LNCaP clone FGC (cell line): Measurements from ENCODE around the gene ST6GALNAC3.

Experiments used
- DNase-seq: peaks from one replicate; pipeline ENCODE4 v3.0.0-alpha.2; 2011; ENCODE audit warnings: low read depth
- H3K4me3 ChIP-seq: 2 replicates; pipeline ENCODE4 v1.5.1; 2011; ENCODE audit warnings: mild to moderate bottlenecking, low read depth, low read length, control low read depth
- CTCF ChIP-seq: IDR thresholded peaks from 2 replicates; pipeline ENCODE4 v1.5.1; 2012; ENCODE audit warnings: mild to moderate bottlenecking; ENCODE audit not compliant: control insufficient read depth, insufficient read depth; ENCODE audit errors: extremely low read depth

ST6GALNAC3 gene

GRCh38 chr1:76620371-76620770, 545.8 kb downstream of the ST6GALNAC3 start:
- no peak overlapping the region for H3K4me3 ChIP-seq
- TF ChIP-seq CTCF = no peak
- DNase-seq = no peak

- no peak for TF ChIP-seq CTCF
- no peak for DNase-seq
- no peak overlapping the region for H3K4me3 ChIP-seq
Measured at GRCh38 chr1:76622774-76623528, 548.4 kb downstream of the ST6GALNAC3 start.

GRCh38 chr1:76625886-76626678, 551.5 kb downstream of the ST6GALNAC3 start:
- TF ChIP-seq CTCF = no peak
- DNase-seq = no peak
- no peak overlapping the region for H3K4me3 ChIP-seq

GRCh38 chr1:76627498-76627897, 553.0 kb downstream of the ST6GALNAC3 start:
- H3K4me3 ChIP-seq = no peak overlapping the region
- no peak for TF ChIP-seq CTCF
- DNase-seq = no peak

GRCh38 chr1:76627901-76628300, 553.4 kb downstream of the ST6GALNAC3 start:
- DNase-seq = no peak
- TF ChIP-seq CTCF = no peak
- no peak overlapping the region for H3K4me3 ChIP-seq

GRCh38 chr1:76632136-76632535, 557.6 kb downstream of the ST6GALNAC3 start:
- no peak overlapping the region for H3K4me3 ChIP-seq
- no peak for DNase-seq
- no peak for TF ChIP-seq CTCF

GRCh38 chr1:76635784-76636183, 561.2 kb downstream of the ST6GALNAC3 start:
- no peak for DNase-seq
- no peak overlapping the region for H3K4me3 ChIP-seq
- TF ChIP-seq CTCF = no peak
